A673 (cell line): Measurements from ENCODE around the gene CAP1. TPM values are rescaled to one million over a fixed set of nuclear protein-coding genes. Genes with fewer than 3 reads are reported as not detected.

Experiments used
- BruUV-seq: library from RNA; stranded (reverse); fragments of 400-500 nt; replicated peaks from 2 replicates; lab custom pipeline; 2021; lab: Mats Ljungman, UMichigan
- CTCF ChIA-PET: fragments of 300-600 bp; sonication (Branson Sonifier 250); formaldehyde crosslinking; loops from one replicate; lab custom pipeline; 2022; ENCODE audit warnings: antibody characterized with exemption; lab: Charles Lee
- POLR2A ChIA-PET: fragments of 300-600 bp; sonication (Branson Sonifier 250); formaldehyde crosslinking; loops from one replicate; lab custom pipeline; 2022; ENCODE audit warnings: antibody characterized with exemption; ENCODE audit not compliant: low non-redundant PET; lab: Charles Lee
- DNase-seq: peaks from one replicate; pipeline ENCODE4 v3.0.0-alpha.2; 2015; ENCODE audit warnings: low spot score
- H3K27ac ChIP-seq: fragments of 200-600 bp; sonication (generic); 2 replicates; pipeline ENCODE4 v1.5.1; 2016; ENCODE audit warnings: mixed run types, low read depth, mild to moderate bottlenecking, mixed read lengths, antibody characterized with exemption, low read length; ENCODE audit not compliant: poor library complexity, severe bottlenecking
- H3K27me3 ChIP-seq: fragments of 200-600 bp; sonication (generic); replicated peaks from 2 replicates; pipeline ENCODE4 v1.6.1; 2017; ENCODE audit warnings: mixed run types, low read depth, mild to moderate bottlenecking, mixed read lengths, antibody characterized with exemption, low read length; ENCODE audit not compliant: insufficient read depth, poor library complexity
- H3K36me3 ChIP-seq: fragments of 200-600 bp; sonication (generic); 2 replicates; pipeline ENCODE4 v1.6.1; 2016; ENCODE audit warnings: mixed run types, mild to moderate bottlenecking, mixed read lengths, antibody characterized with exemption, low read length; ENCODE audit not compliant: insufficient read depth, poor library complexity, severe bottlenecking
- H3K4me1 ChIP-seq: fragments of 200-600 bp; sonication (generic); 2 replicates; pipeline ENCODE4 v1.6.1; 2017; ENCODE audit warnings: mixed run types, mild to moderate bottlenecking, mixed read lengths, antibody characterized with exemption, low read length; ENCODE audit not compliant: insufficient read depth, poor library complexity, severe bottlenecking
- H3K4me3 ChIP-seq: fragments of 200-600 bp; sonication (generic); 2 replicates; pipeline ENCODE4 v1.5.1; 2016; ENCODE audit warnings: low read depth, mixed run types, mild to moderate bottlenecking, mixed read lengths, low read length; ENCODE audit not compliant: poor library complexity, severe bottlenecking
- H3K9me3 ChIP-seq: fragments of 200-600 bp; sonication (generic); 2 replicates; pipeline ENCODE4 v1.6.1; 2016; ENCODE audit warnings: mixed run types, low read depth, mild to moderate bottlenecking, mixed read lengths, antibody characterized with exemption, low read length; ENCODE audit not compliant: poor library complexity, severe bottlenecking
- CTCF ChIP-seq: fragments of 300-800, 200-600 bp; sonication (generic); conservative IDR thresholded peaks from 2 replicates; pipeline ENCODE4 v1.5.1; 2017; ENCODE audit warnings: low read depth, mild to moderate bottlenecking, antibody characterized with exemption, low read length, moderate library complexity, mixed read lengths
- EZH2 ChIP-seq: fragments of 200-600 bp; sonication (generic); IDR thresholded peaks from 2 replicates; pipeline ENCODE4 v1.6.1; 2017; ENCODE audit warnings: borderline replicate concordance, low read depth, mild to moderate bottlenecking, mixed read lengths, antibody characterized with exemption, low read length; ENCODE audit not compliant: poor library complexity, severe bottlenecking
- intact Hi-C: fragments of 100-400 bp; cut with micrococcal nuclease; formaldehyde crosslinking; loops from one replicate; pipeline ENCODE4 v1.10.0; 2022; ENCODE audit not compliant: unreplicated experiment
- total RNA-seq: library from RNA; stranded (reverse); gene quantifications from 2 replicates; pipeline ENCODE4 v1.2.3, GENCODE V29; 2021

Gene CAP1
- total RNA-seq, 1 experiment from 2014 or later, result 285 TPM

DNA sequence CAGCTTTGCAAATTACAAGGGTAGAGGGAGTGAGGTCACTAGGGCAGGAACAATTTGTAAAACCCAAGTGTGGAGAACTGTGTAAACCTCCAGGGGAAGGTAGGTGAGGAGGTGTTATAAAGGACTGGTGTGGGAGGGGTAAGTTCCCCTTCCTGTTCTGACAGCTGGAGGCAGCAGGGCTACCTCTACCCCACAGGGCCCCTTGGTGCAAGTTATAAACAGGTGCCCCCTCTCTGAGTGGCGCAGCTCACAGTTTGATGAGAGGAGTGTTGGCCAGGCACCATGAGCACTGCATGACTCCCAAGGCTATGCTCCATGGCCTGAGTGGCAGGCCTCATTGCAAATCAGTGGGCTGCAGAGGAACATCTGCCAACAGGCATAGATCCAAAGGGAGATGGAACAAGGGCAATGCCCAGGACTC is 44.5 kb upstream of the CAP1 start:
- H3K36me3 ChIP-seq, result no peaks in the 10 kb centered on the region
- H3K4me1 ChIP-seq, result no peaks in the 10 kb centered on the region
- DNase-seq, result no peak
- no peaks in the 10 kb centered on the region for H3K27me3 ChIP-seq
- BruUV-seq, result no TSS peak
- no peak overlapping the region for H3K4me3 ChIP-seq
- no peaks in the 10 kb centered on the region for H3K9me3 ChIP-seq
- TF ChIP-seq CTCF (no peak), EZH2 (no peak)
- no peak overlapping the region for H3K27ac ChIP-seq
- intact Hi-C loops, result no loop called here
- POLR2A ChIA-PET, result no interaction called here
- CTCF ChIA-PET, result no interaction called here

DNA sequence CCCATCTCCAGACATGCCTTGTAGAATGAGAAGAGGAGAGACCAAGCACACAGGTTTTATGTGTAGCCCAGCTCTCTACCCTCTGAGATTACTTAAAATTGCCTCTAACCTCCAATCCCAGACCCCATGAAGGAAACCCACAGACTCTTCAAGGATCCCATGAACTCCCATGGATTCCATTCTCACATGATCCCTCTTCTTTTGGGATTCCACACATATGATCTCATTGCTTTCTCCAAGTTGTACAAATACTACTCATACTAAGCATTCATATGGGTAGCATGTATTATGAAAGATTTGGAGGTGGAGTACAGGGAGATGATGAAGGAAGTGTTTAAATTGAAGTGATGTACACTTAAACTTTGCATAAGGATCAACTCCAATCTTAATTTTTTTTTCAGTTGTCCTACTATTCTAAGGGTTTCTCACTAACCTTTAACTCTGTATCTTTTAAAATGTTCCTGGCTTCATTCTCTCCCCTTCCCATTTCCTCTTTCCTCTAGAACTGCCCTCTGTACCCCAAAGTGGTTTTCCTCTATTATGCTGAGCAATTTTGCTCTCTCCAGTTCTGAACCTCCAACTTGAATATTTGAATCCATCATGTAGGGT is 44.0 kb upstream of the CAP1 start:
- intact Hi-C loops, result no loop called here
- BruUV-seq, result no TSS peak
- no peak for DNase-seq
- no peaks in the 10 kb centered on the region for H3K4me1 ChIP-seq
- H3K9me3 ChIP-seq, result no peaks in the 10 kb centered on the region
- no peak for TF ChIP-seq CTCF
- no peak for TF ChIP-seq EZH2
- H3K4me3 ChIP-seq, result no peak overlapping the region
- no peaks in the 10 kb centered on the region for H3K36me3 ChIP-seq
- ChIA-PET CTCF (no interaction called here), POLR2A (no interaction called here)
- no peaks in the 10 kb centered on the region for H3K27me3 ChIP-seq
- no peak overlapping the region for H3K27ac ChIP-seq

DNA sequence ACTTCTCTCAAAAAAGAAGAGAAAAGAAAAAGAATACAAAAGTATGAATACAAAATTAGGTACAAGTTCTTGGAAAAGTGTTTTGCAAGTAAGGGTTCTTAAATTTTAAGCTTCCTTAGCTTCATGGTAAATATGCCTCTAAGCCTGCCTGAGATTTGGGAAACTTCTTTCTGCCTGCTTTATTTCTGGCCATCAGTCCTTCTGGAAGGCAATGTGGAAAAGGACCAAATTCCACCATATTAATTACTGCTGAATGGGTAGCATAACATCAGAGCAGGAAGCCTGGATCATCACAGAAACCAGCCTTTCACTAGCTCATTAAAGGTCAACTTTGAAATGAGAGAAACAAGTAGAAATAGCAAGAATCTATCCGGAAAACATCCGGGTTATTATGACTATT is 39.1 kb upstream of the CAP1 start:
- no peak for DNase-seq
- no peaks in the 10 kb centered on the region for H3K36me3 ChIP-seq
- H3K27me3 ChIP-seq, result no peaks in the 10 kb centered on the region
- intact Hi-C loops, result no loop called here
- CTCF ChIA-PET, result no interaction called here
- H3K4me1 ChIP-seq, result no peaks in the 10 kb centered on the region
- POLR2A ChIA-PET, result no interaction called here
- H3K4me3 ChIP-seq, result no peak overlapping the region
- no peak overlapping the region for H3K27ac ChIP-seq
- TF ChIP-seq EZH2 (no peak), CTCF (no peak)
- no peaks in the 10 kb centered on the region for H3K9me3 ChIP-seq
- BruUV-seq, result no TSS peak
